OCI-LY7 (cell line): Measurements from ENCODE around the gene UGT1A10.
"Not testable (repeated sequence)": the region's sequence is repeated elsewhere in the genome, so short reads cannot be mapped to it uniquely, and the experiment has no call there.

ENCODE experiments used
- CTCF ChIP-seq: fragments of 200-600 bp; sonication (generic); conservative IDR thresholded peaks from 2 replicates; pipeline ENCODE4 v1.5.1; 2014; ENCODE audit warnings: mild to moderate bottlenecking, antibody characterized with exemption, low read length, moderate library complexity, mixed read lengths
- EZH2phosphoT487 ChIP-seq: fragments of 200-600 bp; sonication (generic); IDR thresholded peaks from 2 replicates; pipeline ENCODE4 v1.6.1; 2018; ENCODE audit warnings: low read depth, borderline replicate concordance, mild to moderate bottlenecking, mixed run types, antibody characterized with exemption, low read length, moderate library complexity, mixed read lengths

GRCh38 chr2:233646033-233646432 lies 9.8 kb downstream of the UGT1A10 start:
- TF ChIP-seq CTCF, EZH2phosphoT487: not testable (repeated sequence)
